ENCODE results near the gene ARFGEF3. TPM values are rescaled to one million over a fixed set of nuclear protein-coding genes. Genes with fewer than 3 reads are reported as not detected.

The ARFGEF3 gene
- total RNA-seq, 1 experiment from 2014 or later: 0.24 TPM

DNA sequence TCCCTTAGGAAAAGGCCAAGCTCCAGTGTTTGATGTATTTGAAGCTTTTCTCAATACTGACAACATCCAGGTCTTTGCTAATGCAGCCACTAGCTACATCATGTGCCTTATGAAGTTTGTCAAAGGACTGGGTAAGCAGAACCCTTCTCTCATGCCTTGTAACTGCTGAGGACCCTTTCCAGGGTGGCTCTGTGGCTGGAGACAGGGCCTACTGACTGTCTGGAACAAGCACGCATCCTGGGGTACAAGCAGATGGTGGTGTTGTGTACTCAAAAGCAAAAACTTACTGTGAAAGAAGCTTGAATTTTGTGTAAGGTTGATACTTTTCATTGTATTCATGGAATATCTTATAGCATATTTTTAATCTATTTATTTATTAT lies 147.0 kb downstream of the ARFGEF3 start:
- DNase-seq (ENCODE audit: low read depth): no peak

DNA sequence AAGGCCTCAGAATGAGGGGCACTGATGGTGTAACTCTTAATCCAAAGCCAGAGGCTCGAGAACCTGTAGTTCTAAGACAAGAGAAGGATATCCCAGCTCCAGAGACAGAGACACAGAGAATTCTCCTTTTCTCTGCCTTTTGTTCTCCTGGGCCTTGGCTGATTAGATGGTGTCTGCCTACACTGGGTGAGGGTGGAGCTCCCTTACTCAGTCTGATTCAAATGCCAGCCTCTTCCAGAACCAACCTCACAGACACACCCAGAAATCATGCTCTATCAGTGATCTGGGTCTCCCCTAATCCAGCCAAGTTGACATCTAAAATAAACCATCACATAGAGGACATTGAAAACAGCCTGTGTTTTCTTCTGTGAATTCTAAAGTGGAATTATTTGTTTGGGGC lies 148.0 kb downstream of the ARFGEF3 start:
- DNase-seq (ENCODE audit: low read depth): no peak

DNA sequence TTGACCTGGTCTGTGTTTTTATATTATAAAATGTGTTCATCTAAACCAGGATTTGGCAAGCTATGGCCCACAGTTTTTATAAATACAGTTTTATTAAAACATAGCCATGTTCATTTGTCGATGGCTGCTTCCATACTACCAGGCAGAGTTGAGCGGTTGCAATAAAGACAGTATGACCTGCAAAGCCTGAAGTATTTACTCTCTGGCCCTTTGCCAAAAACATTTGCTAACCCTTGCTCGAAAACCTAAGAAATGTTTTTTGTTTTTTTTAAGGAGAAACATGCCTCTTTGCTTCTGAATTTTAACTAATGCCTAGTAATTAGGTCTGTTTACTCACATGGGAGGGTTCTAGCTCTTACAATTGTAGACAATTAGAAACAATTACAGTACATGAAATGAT lies 148.6 kb downstream of the ARFGEF3 start:
- no peak for DNase-seq (ENCODE audit: low read depth)

DNA sequence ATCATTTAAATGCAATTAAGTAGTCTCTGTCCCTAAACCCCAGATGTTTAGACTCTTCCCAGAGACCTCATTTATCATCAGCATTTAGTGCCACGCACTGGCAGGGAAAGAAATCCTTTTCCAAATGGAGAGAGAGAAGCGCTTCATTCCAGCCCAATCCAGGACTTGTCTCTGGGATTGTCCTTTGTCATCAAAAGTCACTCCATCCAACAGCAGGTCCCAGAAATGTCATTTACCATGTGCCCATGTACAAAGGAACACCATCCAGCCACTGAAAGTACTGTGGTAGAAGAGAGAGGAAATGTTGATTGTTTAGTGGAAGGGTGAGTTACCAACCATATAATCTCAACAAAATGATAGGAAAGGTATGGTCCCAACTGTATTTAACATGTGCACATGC lies 149.1 kb downstream of the ARFGEF3 start:
- no peak for DNase-seq (ENCODE audit: low read depth)

DNA sequence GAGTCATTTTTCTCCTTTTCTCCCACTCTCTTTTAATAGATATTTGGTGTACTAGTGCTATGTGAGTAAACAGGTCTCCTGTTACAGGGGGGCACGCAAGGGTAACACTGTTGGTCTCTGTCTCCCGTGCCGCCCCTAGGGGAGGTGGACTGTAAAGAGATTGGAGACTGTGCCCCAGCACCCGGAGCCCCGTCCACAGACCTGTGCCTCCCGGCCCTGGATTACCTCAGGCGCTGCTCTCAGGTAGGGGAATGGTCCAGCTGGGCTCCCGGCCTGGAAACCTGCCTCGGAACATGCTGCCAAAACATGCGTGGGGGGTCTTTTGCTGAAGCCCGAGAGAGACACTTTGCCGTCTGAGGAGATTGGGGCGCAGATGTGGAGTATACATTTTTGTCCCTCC lies 149.5 kb downstream of the ARFGEF3 start:
- no peak for DNase-seq (ENCODE audit: low read depth)

DNA sequence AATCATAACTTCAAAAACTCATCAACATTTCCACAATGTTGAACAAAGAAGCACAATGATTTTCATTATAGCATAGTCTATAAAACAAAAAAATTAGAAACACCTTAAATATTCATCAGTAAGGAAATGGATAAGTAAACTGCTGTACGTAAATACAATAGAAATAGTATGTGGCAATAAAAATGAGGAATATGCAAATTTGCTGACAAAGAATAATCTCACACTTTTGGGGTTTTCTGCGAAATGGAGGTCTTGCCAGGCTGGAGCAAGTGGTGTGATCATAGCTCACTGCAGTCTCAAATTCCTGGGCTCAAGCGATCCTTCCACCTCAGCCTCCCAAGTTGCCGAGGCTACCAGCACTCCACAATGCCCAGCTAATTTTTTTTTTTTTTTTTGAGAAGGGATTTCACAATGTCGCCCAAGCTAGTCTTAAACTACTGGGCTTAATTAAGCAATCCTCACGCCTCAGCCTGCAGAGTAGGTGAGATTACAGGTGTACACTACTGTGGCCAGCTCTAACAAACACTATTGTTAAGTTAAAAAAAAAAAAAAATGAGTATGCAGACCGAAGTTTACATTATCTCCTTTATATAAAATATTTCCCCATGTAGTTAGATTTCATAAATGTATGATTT lies 157.1 kb downstream of the ARFGEF3 start:
- DNase-seq (ENCODE audit: low read depth): no peak

DNA sequence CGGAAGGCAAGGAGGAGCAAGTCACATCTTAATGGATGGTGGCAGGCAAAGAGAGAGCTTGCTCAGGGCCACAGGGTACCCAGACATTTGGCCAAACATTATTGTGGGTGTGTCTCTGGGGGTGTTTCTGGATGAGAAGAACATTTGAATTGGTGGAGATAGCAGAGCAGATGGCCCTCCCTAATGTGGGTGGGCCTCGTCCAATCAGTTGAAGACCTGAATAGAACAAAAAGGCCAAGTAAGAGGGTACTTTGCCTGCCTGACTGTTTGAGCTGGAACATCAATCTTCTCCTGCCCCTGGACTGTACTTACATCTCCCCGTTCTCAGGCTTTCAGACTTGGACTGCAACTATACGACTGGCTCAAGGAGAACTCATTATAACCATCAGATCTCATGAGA lies 160.2 kb downstream of the ARFGEF3 start:
- no peak for DNase-seq (ENCODE audit: low read depth)

DNA sequence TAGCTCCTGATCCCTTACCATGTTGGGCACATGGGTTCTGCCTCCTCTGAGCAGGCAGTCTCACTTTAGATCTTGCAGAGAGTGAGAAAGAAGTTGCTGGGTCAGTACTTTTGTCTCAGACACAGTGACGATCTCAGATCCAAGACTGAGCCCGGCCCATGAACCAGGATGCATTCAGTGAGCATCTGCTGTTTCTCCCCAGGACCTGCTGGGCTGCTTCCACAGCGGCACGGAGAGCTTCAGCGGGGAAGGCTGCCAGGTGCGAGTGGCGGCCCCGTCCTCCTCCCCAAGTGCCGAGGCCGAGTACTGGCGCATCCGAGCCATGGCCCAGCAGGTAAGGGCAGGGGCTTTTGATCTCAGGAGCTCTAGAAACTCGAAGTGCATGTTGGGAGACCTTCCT lies 162.1 kb downstream of the ARFGEF3 start:
- no peak for DNase-seq (ENCODE audit: low read depth)

DNA sequence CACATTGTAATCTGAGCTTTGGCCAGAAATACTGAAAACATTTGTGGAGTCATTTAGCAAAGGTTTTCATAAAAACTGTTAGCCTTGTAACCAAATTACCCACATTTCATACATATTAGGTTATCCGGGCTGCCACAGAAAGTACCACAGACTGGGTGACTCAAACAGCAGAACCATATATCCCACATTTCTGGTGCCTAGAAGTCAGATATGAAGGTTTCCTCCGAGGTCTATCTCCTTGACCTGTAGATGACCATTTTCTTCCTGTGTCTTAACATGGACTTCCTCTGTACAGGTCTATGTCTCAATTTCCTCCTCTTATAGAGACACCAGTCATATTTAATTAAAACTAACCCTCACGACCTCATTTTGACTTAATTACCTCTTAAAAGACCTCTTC lies 166.5 kb downstream of the ARFGEF3 start:
- DNase-seq (ENCODE audit: low read depth): no peak

DNA sequence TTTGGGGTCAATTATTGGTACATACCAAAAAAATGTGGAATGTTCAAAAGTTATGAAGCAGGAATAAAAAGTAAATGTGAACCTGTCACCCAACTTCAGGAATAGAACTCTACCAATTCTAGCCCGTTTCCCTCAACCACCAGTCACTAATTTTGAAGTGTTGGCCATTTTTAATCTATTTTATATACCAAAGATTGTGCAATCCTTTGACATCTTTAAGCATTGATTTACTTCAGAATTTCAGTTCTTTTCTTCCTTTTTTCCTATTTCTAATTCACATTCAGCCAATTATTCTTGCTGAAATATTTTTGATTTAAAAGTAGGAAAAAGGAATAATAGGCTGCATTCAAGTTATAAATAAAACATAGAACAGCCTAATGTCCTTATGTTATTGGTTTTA lies 169.0 kb downstream of the ARFGEF3 start:
- no peak for DNase-seq (ENCODE audit: low read depth)

DNA sequence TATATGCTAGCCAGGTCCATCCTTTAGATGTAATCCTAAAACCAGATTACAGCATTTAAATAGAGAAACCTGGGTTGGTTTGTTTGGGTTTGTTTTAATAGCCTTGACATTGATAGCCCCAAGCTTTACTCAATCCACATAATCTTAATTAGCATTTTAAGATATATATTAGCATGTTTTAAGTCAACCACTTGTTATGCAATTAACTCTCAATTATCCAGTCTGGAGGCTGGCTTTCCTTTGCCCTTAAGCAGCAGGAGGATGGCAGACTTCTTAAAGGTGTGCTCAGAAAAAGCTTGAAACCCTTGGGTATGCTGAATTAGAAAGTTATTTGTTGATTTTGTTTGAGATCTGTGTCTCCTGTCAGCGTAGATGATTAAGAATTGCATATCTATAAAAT lies 169.7 kb downstream of the ARFGEF3 start:
- no peak for DNase-seq (ENCODE audit: low read depth)

DNA sequence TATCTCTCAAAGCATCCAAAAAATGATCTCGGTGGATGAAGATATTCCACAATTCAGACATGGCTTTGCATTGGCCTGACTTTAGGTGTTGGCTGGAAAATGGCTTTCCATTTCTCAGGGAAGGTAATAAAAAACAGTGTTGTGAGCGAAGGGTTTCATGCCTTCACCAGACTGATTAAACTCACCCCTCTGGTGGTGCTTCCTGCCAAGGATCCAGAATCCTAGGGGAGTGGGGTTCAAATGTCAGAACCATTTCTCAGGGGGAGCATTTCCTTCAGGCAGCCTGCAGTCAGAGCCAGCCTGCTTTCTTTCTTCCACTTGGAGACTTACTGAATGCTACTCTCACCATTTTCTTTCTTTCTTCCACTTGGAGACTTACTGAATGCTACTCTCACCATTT lies 170.2 kb downstream of the ARFGEF3 start:
- no peak for DNase-seq (ENCODE audit: low read depth)

DNA sequence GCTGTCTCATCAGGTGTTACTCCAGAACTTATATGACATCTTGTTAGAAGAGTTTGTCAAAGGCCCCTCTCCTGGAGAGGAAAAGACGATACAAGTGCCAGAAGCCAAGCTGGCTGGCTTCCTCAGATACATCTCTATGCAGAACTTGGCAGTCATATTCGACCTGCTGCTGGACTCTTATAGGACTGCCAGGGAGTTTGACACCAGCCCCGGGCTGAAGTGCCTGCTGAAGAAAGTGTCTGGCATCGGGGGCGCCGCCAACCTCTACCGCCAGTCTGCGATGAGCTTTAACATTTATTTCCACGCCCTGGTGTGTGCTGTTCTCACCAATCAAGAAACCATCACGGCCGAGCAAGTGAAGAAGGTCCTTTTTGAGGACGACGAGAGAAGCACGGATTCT lies 172.3 kb downstream of the ARFGEF3 start:
- DNase-seq (ENCODE audit: low read depth): no peak

DNA sequence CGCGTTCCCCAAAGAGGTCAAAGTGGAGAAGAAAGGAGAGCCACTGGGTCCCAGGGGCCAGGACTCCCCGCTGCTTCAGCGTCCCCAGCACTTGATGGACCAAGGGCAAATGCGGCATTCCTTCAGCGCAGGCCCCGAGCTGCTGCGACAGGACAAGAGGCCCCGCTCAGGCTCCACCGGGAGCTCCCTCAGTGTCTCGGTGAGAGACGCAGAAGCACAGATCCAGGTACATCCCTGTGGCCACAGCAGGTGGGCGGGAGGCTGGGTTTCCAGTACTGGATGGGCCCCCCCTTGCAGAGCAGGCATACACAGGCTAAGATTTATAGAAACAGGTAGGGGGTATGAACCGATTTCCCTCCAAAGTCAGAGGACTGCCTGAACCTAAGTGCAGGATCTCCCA lies 173.2 kb downstream of the ARFGEF3 start:
- no peak for DNase-seq (ENCODE audit: low read depth)

DNA sequence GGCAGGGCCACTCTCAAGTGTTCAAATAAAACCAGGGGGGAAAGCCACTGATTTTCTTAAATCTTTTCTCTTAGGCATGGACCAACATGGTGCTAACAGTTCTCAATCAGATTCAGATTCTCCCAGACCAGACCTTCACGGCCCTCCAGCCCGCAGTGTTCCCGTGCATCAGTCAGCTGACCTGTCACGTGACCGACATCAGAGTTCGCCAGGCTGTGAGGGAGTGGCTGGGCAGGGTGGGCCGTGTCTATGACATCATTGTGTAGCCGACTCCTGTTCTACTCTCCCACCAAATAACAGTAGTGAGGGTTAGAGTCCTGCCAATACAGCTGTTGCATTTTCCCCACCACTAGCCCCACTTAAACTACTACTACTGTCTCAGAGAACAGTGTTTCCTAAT lies 174.5 kb downstream of the ARFGEF3 start:
- peak; percentile 68 for DNase-seq (ENCODE audit: low read depth)

DNA sequence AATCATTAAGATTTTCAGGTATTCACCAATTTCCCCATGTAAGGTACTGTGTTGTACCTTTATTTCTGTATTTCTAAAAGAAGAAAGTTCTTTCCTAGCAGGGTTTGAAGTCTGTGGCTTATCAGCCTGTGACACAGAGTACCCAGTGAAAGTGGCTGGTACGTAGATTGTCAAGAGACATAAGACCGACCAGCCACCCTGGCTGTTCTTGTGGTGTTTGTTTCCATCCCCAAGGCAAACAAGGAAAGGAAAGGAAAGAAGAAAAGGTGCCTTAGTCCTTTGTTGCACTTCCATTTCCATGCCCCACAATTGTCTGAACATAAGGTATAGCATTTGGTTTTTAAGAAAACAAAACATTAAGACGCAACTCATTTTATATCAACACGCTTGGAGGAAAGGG lies 175.3 kb downstream of the ARFGEF3 start:
- no peak for DNase-seq (ENCODE audit: low read depth)

DNA sequence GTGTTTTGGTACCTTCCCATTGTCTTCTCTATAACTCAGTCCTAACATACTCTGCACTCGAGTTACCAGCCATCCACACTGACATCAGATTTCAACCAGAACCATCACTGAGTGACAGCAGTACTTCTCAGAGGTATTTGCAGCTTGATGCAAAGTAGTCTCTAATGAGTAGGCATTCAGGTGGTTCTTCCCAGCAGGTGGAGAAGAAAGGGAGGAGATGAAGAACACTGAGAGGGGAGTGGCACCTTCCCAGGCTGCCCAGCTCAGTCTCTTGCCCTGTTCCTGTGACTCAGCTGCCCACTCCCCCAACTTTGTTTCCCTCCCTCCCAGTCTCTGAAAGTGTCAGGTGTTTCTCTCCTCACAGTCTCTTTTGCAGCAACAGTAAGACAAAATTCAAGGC lies 177.3 kb downstream of the ARFGEF3 start:
- no peak for DNase-seq (ENCODE audit: low read depth)

DNA sequence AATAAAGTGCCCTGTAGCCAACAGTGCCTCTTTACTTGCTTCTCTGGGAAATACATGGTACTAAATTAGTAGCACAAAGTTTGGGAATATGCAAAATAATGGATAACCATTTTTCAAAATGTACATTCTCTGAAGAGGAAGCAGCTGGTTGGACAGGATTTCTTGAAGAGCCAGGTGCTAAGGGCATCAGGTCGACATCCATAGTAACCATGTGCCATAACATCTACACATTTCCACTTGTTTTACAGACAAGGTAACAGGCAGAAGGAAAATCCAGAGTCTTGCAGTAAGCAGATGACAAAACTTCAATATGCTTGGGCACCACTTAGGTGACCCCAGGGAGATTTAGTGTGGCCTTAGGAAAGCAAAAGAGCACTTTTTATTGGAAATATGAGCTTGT lies 179.4 kb downstream of the ARFGEF3 start:
- DNase-seq (ENCODE audit: low read depth): no peak

DNA sequence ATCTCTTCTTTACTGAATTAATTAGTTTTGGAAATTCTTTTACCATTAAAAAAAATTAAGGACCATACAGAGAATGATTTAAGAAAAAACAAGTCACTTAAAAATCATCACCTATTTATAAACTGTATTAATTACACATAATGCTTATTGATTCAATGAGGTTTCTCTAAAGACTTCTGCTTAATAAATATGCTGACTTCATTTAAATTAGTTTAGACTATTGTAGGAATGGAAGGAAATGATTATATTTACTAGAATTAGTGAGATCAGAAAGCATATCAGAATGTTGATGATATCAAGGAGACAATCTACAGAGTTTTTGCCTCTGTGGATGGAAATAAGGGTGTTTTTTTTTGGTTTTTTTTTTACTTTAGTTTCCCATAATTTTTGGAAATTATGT lies 181.4 kb downstream of the ARFGEF3 start:
- DNase-seq (ENCODE audit: low read depth): no peak

DNA sequence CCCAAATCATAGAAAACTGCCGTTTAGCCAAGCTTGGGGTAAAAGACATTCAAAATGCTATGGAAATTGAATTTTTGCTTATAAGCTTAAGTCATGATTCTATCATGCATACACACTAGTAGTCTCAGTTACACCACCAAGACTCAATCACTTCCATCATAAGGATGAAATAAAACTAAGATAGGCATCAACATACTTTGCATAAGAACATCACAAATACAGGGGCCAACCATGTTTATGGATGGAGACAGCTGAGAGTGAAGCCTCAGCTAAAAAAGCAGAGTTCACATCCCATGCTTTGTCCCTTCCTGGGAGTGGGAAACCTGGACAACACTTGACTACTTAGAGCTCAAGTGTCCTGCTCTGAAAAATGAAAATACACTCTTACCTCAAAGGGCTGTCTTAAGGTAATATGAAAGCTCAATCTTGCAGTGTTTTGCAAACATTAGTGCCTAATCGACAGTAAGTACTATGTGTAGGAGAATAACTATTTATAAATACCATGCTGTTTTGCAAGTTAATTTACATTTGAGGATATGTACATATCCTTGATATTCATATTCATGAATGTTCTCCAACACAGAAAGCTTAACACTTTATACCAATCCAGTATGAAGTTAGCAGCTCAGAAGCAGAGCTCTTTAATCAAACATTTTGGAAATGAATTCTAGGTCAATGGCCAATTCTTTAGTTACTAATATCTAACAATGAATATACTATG lies 184.0 kb downstream of the ARFGEF3 start:
- no peak for DNase-seq (ENCODE audit: low read depth)

DNA sequence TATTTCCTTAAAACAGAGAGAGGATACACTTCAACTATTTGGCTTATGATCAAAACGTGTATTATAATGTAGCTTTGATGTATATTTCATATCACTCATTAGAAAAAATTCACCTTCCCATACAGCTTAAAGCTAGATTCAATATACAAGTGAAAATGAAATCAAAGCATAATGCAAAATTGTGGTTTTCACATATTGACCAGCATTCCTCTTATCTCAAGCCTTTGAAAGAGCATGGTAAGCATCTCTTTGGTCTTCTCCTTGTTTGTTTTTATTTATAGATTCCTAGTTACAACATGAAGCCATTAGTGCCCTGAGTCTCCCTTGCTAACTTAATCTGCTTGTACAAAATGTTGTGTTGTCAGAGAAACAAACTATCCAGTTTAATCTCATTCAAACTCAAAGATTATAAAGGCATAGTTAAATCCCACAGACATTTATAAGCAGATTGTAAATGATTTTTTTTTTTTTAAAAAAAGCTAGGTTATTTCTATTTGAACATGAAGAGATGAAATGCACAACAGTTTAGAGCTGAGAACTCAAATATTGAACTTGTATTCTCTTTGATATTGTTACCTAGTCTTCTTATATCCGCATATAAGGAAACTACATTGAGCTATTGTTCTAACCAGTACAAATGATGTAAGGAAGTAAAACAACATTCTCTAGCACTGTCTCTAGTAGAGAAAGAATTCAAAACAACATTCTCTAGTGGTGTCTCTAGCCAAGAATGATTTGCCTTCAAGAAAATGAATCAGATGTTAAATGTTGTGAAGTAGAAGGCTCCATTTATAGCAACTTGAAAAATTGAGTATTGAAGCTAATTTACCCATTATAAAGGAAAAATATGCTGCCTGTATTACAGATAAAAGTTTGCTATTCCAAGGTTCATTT lies 184.8 kb downstream of the ARFGEF3 start:
- no peak for DNase-seq (ENCODE audit: low read depth)

DNA sequence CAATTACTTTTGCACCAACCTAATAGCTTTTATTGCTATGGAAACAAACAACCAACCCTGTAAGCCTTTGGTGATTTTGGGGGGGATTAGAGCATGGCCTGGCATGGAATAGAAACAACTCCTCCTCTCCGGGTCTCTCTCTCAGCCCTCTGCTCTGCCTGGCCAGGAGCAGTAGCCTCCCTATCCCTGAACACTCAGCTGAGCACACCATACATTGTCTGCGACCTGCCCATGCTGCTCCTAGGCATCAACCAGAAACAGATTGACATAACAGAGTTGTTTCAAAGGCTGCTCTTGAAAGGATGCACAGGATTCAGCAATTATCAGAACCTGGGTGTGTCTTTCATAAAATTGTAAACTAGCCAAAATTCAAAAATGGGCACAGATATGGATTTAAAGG lies 186.1 kb downstream of the ARFGEF3 start:
- DNase-seq (ENCODE audit: low read depth): no peak

DNA sequence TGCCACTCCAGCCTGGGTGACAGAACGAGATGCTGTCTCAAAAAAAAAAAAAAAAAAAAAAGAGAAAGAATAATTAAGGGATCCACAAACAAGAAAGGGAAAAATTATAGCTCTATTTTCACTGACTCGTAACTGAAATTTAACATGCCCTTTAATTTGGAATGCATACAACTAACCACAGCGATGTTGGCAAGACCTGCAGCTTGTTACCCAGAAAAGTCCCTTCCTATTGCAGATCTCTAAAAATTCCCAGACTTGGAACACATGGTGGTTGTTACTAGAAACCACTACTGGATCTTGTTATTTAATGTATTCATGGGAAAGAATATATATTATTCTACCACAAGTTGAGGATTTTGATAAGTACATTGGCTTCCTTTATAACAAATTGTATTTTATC lies 188.2 kb downstream of the ARFGEF3 start:
- DNase-seq (ENCODE audit: low read depth): peak; percentile 34
